Ishikawa (cell line): ENCODE measurements around the gene ERP44.

Experiments
- CEBPB ChIP-seq: IDR thresholded peaks from 2 replicates; pipeline ENCODE4 v1.6.1; 2012
- CREB1 ChIP-seq: IDR thresholded peaks from 2 replicates; pipeline ENCODE4 v1.6.1; 2012; ENCODE audit warnings: low read depth
- EGR1 ChIP-seq: IDR thresholded peaks from 2 replicates; pipeline ENCODE4 v1.6.1; 2012
- EP300 ChIP-seq: IDR thresholded peaks from 2 replicates; pipeline ENCODE4 v1.6.1; 2012; ENCODE audit warnings: borderline replicate concordance
- MAX ChIP-seq: IDR thresholded peaks from 2 replicates; pipeline ENCODE4 v1.6.1; 2012
- REST ChIP-seq: IDR thresholded peaks from 2 replicates; pipeline ENCODE4 v1.6.1; 2012; ENCODE audit warnings: low read depth, mild to moderate bottlenecking
- TAF1 ChIP-seq: IDR thresholded peaks from 2 replicates; pipeline ENCODE4 v1.6.1; 2012; ENCODE audit warnings: low read depth, mild to moderate bottlenecking
- YY1 ChIP-seq: IDR thresholded peaks from 2 replicates; pipeline ENCODE4 v1.6.1; 2012; ENCODE audit warnings: low read depth
- ZBTB7A ChIP-seq: IDR thresholded peaks from 2 replicates; pipeline ENCODE4 v1.6.1; 2012; ENCODE audit warnings: low read depth

GRCh38 chr9:100111235-100111634 is 12.4 kb upstream of the ERP44 start:
- TF ChIP-seq EP300 (no peak), CREB1 (no peak), YY1 (no peak), ZBTB7A (no peak), CEBPB (no peak), MAX (no peak), EGR1 (no peak), REST (no peak), TAF1 (no peak)
